Fibroblast of villous mesenchyme (primary cell): Measurements from ENCODE around the gene MPRIP. TPM values are rescaled to one million over a fixed set of nuclear protein-coding genes. Genes with fewer than 3 reads are reported as not detected.

ENCODE experiments used
- DNase-seq: peaks from one replicate; pipeline ENCODE4 v3.0.0-alpha.2; 2010; ENCODE audit warnings: low read depth
- H3K4me3 ChIP-seq: 2 replicates; pipeline ENCODE4 v1.5.1; 2011; ENCODE audit warnings: low read depth, mild to moderate bottlenecking, low read length
- CTCF ChIP-seq: IDR thresholded peaks from 2 replicates; pipeline ENCODE4 v1.5.1; 2012; ENCODE audit warnings: low read depth, mild to moderate bottlenecking, low read length; ENCODE audit not compliant: insufficient read depth
- total RNA-seq: library from RNA; depleted of rRNA; stranded (reverse); fragments of >200 nt; gene quantifications from 2 replicates; pipeline ENCODE4 v1.2.3, GENCODE V29; 2012

MPRIP gene
- total RNA-seq, 1 donor = 178 TPM

DNA sequence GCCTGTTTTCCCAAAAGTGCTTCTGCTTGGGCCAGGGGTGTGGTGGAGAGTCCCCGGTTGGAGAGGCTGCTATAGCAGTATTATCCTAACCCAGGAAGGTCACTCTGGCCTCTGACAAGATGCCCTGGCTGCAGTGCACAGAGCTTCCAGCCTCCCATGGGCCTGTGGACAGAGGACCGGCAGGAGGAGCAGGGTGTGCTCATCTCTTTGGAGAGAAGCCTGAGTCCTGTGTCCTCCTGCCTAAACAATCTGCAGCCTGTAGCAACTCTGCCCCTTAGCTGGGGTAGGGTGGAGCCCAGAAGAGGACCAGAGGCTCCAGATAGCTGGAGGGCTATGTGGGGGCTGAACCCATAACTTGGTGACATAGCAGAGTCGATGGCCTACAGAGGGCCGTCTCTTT, 78.0 kb downstream of the MPRIP start:
- no peak overlapping the region for H3K4me3 ChIP-seq
- TF ChIP-seq CTCF = no peak
- peak; percentile 22 for DNase-seq

DNA sequence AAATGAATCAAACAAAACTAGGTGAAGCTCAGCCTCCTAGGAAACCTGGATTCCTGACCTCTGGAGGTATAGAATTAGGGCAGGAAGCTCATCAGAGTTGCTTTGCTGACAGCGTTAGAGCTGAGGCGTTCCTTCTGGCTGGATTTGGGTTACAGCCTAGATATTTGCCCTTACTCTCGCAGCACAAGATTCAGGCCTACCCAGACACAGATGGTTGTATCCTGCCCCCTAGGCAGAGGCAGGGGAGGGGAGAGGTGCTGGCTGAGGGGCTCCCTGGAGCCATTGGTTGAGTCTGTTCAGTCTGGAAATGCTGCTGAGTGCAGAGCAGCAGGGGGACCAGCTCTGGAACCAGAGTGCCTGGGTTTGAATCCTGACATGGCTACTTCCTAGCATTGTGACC, 78.4 kb downstream of the MPRIP start:
- H3K4me3 ChIP-seq = no peak overlapping the region
- TF ChIP-seq CTCF = no peak
- DNase-seq = peak; percentile 51

DNA sequence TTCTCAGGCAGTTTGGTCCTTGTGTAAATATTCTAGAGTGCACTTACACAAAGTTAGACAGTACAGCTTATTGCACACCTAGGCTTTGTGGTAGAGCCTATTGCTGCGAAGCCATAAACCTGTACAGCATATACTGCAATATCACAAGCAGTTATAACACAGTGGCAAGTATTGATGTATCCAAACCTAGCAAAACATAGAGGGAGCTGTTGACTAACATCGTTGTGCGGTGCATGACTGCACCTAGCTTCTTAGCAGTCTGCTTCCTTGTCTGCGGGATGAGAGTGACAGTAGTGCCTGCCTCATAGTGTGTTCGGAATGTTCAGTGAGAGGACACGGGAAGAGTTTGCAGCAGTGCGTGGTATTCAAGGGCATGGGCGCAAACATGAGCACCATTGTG, 78.9 kb downstream of the MPRIP start:
- no peak for DNase-seq
- H3K4me3 ChIP-seq = no peak overlapping the region
- no peak for TF ChIP-seq CTCF

GRCh38 chr17:17122781-17123483, 80.7 kb downstream of the MPRIP start:
- H3K4me3 ChIP-seq = no peak overlapping the region
- no peak for DNase-seq
- TF ChIP-seq CTCF = no peak

- H3K4me3 ChIP-seq = no peak overlapping the region
- no peak for DNase-seq
- TF ChIP-seq CTCF = no peak
These were observed 82.1 kb downstream of the MPRIP start for GRCh38 chr17:17124341-17124740.

- no peak overlapping the region for H3K4me3 ChIP-seq
- no peak for TF ChIP-seq CTCF
- DNase-seq = no peak
These were observed 83.2 kb downstream of the MPRIP start for GRCh38 chr17:17125136-17126084.
